GM12878 (cell line): ENCODE data around the gene NEURL4. TPM values are rescaled to one million over a fixed set of nuclear protein-coding genes. Genes with fewer than 3 reads are reported as not detected.

Source experiments
- BCL11A ChIP-seq: IDR thresholded peaks from 2 replicates; pipeline ENCODE4 v1.6.1; 2011; ENCODE audit warnings: low read depth, low read length
- GABPA ChIP-seq: IDR thresholded peaks from 2 replicates; pipeline ENCODE4 v1.6.1; 2014; ENCODE audit warnings: antibody characterized with exemption, low read depth, mild to moderate bottlenecking, inconsistent platforms
- GATAD2B ChIP-seq: fragments of 450-650 bp; conservative IDR thresholded peaks from 2 replicates; pipeline ENCODE4 v1.6.1; 2017; ENCODE audit warnings: low read depth, mild to moderate bottlenecking, moderate library complexity
- MXI1 ChIP-seq: fragments of 150-350 bp; IDR thresholded peaks from 2 replicates; pipeline ENCODE4 v1.6.1; 2011; ENCODE audit warnings: low read depth, mild to moderate bottlenecking, inconsistent platforms, low read length, improper control_type of control experiment
- NR2C1 ChIP-seq: fragments of 450-650 bp; IDR thresholded peaks from 2 replicates; pipeline ENCODE4 v1.6.1; 2017; ENCODE audit warnings: antibody characterized with exemption, mild to moderate bottlenecking, moderate library complexity
- POLR2AphosphoS2 ChIP-seq: IDR thresholded peaks from 2 replicates; pipeline ENCODE4 v1.6.1; 2011; ENCODE audit warnings: low read depth, mild to moderate bottlenecking, low read length, improper control_type of control experiment, moderate library complexity
- POLR2AphosphoS5 ChIP-seq: IDR thresholded peaks from 2 replicates; pipeline ENCODE4 v1.6.1; 2011; ENCODE audit warnings: mild to moderate bottlenecking, low read length, inconsistent platforms
- POU2F2 ChIP-seq: IDR thresholded peaks from 3 replicates; pipeline ENCODE4 v1.6.1; 2011; ENCODE audit warnings: low read depth, mild to moderate bottlenecking, low read length, borderline replicate concordance
- RAD51 ChIP-seq: fragments of 450-650 bp; IDR thresholded peaks from 2 replicates; pipeline ENCODE4 v1.6.1; 2016; ENCODE audit warnings: moderate library complexity, mild to moderate bottlenecking, inconsistent platforms
- RB1 ChIP-seq: fragments of 450-650 bp; formaldehyde crosslinking; IDR thresholded peaks from 2 replicates; pipeline ENCODE4 v1.6.1; 2017; ENCODE audit warnings: mild to moderate bottlenecking, borderline replicate concordance
- SIN3A ChIP-seq: IDR thresholded peaks from 2 replicates; pipeline ENCODE4 v1.6.1; 2012; ENCODE audit warnings: low read depth, low read length, improper control_type of control experiment
- SREBF1 ChIP-seq: IDR thresholded peaks from 2 replicates; pipeline ENCODE4 v1.6.1; 2012; ENCODE audit warnings: mild to moderate bottlenecking, low read length
- SRF ChIP-seq, 2 experiments: IDR thresholded peaks; 2 replicates each; pipeline ENCODE4 v1.6.1; 2011; ENCODE audit warnings: low read depth in 2 of 2, low read length in 2 of 2, mild to moderate bottlenecking in 1 of 2, moderate library complexity in 1 of 2
- polyA plus RNA-seq, 11 experiments: library from polyadenylated mRNA; depleted of rRNA in 4 of 11; unstranded in 6 of 11; stranded (reverse) in 5 of 11; fragments of >200 nt; fragmentation: Nextera tagmentation in 4 of 11; fragmentation: Illumina TruSeq in 1 of 11; extraction: Ambion mirVana in 4 of 11; extraction: Trizol in 1 of 11; gene quantifications; 1 replicate in 1 of 11; 2 replicates in 10 of 11; pipeline versions ENCODE4 v1.2.1 to v1.2.3, GENCODE V29; 2011 to 2016; ENCODE audit warnings: inconsistent platforms in 2 of 11, missing spikeins in 2 of 11, low read depth in 1 of 11
- total RNA-seq, 4 experiments: library from RNA; depleted of rRNA in 3 of 4; stranded (reverse); fragments of >200 nt in 3 of 4; fragmentation: Illumina TruSeq in 1 of 4; extraction: Trizol in 1 of 4; gene quantifications; 2 replicates each; pipeline versions ENCODE4 v1.2.1 to v1.2.3, GENCODE V29; 2013 to 2021
- TF ChIP-seq, protein P1 (sequence below): fragments of 450-650 bp; IDR thresholded peaks from 2 replicates; pipeline ENCODE4 v1.6.1; 2016; ENCODE audit warnings: mild to moderate bottlenecking, moderate library complexity, borderline replicate concordance
- TF ChIP-seq, protein P2 (sequence below): IDR thresholded peaks from 2 replicates; pipeline ENCODE4 v1.6.1; 2011; ENCODE audit warnings: borderline replicate concordance, low read depth, mild to moderate bottlenecking, moderate library complexity, mixed read lengths, low read length; ENCODE audit not compliant: insufficient read depth; ENCODE audit errors: extremely low read length
- TF ChIP-seq, protein P3 (sequence below): fragments of 450-650 bp; formaldehyde crosslinking; IDR thresholded peaks from 2 replicates; pipeline ENCODE4 v1.4.0; 2022; ENCODE audit warnings: mild to moderate bottlenecking, moderate library complexity
- TF ChIP-seq, protein P4 (sequence below): fragments of 450-650 bp; IDR thresholded peaks from 2 replicates; pipeline ENCODE4 v1.6.1; 2017; ENCODE audit warnings: low read depth, mild to moderate bottlenecking, moderate library complexity
- TF ChIP-seq, protein P5 (sequence below): IDR thresholded peaks from 2 replicates; pipeline ENCODE4 v1.6.1; 2011; ENCODE audit warnings: low read depth, mild to moderate bottlenecking, low read length, moderate library complexity, borderline replicate concordance; ENCODE audit errors: extremely low read depth

NEURL4 gene
- total and polyA plus RNA-seq, 10 of the 15 experiments (the other 5 are each of a cell fraction or from before 2014, with no cell fraction given) = 0.03 to 41.9 (median 10.0) TPM

DNA sequence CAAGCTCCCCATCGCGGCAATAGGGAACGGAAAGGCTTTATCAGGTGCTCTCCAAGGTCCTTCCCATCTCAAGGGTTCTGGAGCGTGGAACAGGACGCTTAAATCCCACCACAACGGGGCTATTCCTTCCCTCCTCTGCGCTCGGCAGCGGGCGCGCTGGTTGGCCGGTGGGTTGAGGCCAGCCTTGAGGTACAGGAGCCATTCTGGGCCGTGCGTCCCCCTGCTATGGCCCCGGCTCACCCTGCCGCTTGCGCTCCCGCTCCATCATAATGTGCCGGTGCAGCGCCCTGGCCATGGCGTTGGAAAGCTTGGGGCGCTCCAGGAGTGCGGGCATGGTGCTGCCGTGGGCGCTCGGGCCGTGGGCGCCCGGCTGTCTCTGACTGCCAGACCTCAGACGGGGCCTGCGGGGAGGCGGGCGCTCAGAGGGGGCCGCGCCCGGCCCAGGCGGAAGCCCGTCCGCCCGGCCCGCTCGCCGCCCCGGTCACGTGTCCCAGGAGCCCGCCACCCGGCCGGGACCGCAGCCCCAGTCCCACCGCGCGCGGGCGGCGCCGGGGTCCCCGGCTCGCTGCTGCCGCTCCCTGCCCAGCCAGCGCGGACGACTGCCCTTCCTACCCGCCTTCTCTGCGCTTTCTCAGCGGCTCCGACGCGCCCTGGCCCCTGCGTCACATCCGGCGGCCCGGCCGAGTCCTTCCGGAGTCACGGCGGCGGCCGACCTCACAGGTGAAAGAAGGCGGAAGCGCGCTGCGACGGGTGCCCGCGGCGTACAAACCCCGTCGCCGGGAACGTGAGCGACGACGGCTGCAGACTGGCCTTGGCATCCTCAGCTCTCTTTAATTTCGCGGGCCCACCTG, 14.2 kb downstream of the NEURL4 start, which contains the start of gene GPS2 (continued):
- TF ChIP-seq, protein P1, sequence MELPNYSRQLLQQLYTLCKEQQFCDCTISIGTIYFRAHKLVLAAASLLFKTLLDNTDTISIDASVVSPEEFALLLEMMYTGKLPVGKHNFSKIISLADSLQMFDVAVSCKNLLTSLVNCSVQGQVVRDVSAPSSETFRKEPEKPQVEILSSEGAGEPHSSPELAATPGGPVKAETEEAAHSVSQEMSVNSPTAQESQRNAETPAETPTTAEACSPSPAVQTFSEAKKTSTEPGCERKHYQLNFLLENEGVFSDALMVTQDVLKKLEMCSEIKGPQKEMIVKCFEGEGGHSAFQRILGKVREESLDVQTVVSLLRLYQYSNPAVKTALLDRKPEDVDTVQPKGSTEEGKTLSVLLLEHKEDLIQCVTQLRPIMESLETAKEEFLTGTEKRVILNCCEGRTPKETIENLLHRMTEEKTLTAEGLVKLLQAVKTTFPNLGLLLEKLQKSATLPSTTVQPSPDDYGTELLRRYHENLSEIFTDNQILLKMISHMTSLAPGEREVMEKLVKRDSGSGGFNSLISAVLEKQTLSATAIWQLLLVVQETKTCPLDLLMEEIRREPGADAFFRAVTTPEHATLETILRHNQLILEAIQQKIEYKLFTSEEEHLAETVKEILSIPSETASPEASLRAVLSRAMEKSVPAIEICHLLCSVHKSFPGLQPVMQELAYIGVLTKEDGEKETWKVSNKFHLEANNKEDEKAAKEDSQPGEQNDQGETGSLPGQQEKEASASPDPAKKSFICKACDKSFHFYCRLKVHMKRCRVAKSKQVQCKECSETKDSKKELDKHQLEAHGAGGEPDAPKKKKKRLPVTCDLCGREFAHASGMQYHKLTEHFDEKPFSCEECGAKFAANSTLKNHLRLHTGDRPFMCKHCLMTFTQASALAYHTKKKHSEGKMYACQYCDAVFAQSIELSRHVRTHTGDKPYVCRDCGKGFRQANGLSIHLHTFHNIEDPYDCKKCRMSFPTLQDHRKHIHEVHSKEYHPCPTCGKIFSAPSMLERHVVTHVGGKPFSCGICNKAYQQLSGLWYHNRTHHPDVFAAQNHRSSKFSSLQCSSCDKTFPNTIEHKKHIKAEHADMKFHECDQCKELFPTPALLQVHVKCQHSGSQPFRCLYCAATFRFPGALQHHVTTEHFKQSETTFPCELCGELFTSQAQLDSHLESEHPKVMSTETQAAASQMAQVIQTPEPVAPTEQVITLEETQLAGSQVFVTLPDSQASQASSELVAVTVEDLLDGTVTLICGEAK = peak; percentile 94
- TF ChIP-seq BCL11A = no peak
- TF ChIP-seq, protein P2, sequence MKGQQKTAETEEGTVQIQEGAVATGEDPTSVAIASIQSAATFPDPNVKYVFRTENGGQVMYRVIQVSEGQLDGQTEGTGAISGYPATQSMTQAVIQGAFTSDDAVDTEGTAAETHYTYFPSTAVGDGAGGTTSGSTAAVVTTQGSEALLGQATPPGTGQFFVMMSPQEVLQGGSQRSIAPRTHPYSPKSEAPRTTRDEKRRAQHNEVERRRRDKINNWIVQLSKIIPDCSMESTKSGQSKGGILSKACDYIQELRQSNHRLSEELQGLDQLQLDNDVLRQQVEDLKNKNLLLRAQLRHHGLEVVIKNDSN = peak; percentile 77
- peak; percentile 82 for TF ChIP-seq MXI1
- peak; percentile 88 for TF ChIP-seq SIN3A
- TF ChIP-seq RAD51 = no peak
- peak; percentile 67 for TF ChIP-seq SREBF1
- TF ChIP-seq NR2C1 = peak; percentile 99
- TF ChIP-seq, protein P3, sequence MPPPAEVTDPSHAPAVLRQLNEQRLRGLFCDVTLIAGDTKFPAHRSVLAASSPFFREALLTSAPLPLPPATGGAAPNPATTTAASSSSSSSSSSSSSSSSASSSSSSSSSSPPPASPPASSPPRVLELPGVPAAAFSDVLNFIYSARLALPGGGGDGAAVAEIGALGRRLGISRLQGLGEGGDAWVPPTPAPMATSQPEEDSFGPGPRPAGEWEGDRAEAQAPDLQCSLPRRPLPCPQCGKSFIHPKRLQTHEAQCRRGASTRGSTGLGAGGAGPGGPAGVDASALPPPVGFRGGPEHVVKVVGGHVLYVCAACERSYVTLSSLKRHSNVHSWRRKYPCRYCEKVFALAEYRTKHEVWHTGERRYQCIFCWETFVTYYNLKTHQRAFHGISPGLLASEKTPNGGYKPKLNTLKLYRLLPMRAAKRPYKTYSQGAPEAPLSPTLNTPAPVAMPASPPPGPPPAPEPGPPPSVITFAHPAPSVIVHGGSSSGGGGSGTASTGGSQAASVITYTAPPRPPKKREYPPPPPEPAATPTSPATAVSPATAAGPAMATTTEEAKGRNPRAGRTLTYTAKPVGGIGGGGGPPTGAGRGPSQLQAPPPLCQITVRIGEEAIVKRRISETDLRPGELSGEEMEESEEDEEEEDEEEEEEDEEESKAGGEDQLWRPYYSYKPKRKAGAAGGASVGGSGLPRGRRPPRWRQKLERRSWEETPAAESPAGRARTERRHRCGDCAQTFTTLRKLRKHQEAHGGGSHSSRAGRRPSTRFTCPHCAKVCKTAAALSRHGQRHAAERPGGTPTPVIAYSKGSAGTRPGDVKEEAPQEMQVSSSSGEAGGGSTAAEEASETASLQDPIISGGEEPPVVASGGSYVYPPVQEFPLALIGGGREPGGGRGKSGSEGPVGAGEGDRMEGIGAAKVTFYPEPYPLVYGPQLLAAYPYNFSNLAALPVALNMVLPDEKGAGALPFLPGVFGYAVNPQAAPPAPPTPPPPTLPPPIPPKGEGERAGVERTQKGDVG (CRISPR knock-in tag) = no peak
- peak in 1 of 2 experiments; percentile 47; a peak in 1 of 4 replicates for TF ChIP-seq SRF (IDR thresholded peaks at IDR 0.05; ENCODE audit: low read depth in 2 of 2, low read length in 2 of 2)
- TF ChIP-seq POLR2AphosphoS5 = peak; percentile 71; the same call in 1 of the 2 replicates
- TF ChIP-seq, protein P4, sequence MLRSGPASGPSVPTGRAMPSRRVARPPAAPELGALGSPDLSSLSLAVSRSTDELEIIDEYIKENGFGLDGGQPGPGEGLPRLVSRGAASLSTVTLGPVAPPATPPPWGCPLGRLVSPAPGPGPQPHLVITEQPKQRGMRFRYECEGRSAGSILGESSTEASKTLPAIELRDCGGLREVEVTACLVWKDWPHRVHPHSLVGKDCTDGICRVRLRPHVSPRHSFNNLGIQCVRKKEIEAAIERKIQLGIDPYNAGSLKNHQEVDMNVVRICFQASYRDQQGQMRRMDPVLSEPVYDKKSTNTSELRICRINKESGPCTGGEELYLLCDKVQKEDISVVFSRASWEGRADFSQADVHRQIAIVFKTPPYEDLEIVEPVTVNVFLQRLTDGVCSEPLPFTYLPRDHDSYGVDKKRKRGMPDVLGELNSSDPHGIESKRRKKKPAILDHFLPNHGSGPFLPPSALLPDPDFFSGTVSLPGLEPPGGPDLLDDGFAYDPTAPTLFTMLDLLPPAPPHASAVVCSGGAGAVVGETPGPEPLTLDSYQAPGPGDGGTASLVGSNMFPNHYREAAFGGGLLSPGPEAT = 0 out of 2 replicates have a peak, but pooled peaks have one; percentile 48
- peak; percentile 83; the same call in 1 of the 2 replicates for TF ChIP-seq RB1
- TF ChIP-seq, protein P5, sequence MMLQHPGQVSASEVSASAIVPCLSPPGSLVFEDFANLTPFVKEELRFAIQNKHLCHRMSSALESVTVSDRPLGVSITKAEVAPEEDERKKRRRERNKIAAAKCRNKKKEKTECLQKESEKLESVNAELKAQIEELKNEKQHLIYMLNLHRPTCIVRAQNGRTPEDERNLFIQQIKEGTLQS = 0 out of 2 replicates have a peak, but pooled peaks have one; percentile 14
- peak; percentile 83; the same call in 1 of the 2 replicates for TF ChIP-seq POLR2AphosphoS2
- TF ChIP-seq GATAD2B = peak; percentile 94
- TF ChIP-seq GABPA = peak; percentile 97
- 0 out of 3 replicates have a peak, but pooled peaks have one; percentile 16 for TF ChIP-seq POU2F2
